SH-SY5Y (cell line): ENCODE results near the gene MSI2.

ENCODE experiments used
- GATA2 ChIP-seq: IDR thresholded peaks from 2 replicates; pipeline ENCODE4 v1.6.1; 2011; ENCODE audit warnings: mild to moderate bottlenecking, low read depth, low read length
- GATA3 ChIP-seq: IDR thresholded peaks from 2 replicates; pipeline ENCODE4 v1.6.1; 2011; ENCODE audit warnings: low read depth, mild to moderate bottlenecking, low read length, moderate library complexity

- no peak for TF ChIP-seq GATA2
- TF ChIP-seq GATA3 = no peak
Measured at GRCh38 chr17:57541049-57541448, 284.7 kb downstream of the MSI2 start.
